Ascending aorta (tissue), 2 donors: Measurements from ENCODE around the gene FAF1. TPM values are rescaled to one million over a fixed set of nuclear protein-coding genes. Genes with fewer than 3 reads are reported as not detected.
"Not testable (repeated sequence)": the region's sequence is repeated elsewhere in the genome, so short reads cannot be mapped to it uniquely, and the experiment has no call there.

Experiments used
- DNase-seq, 2 donors: peaks; one replicate each; pipeline ENCODE4 v3.0.0-alpha.2; 2019; ENCODE audit warnings: low spot score in 2 of 2
- H3K27ac ChIP-seq, 2 donors: fragments of 200-600 bp; sonication (generic); one replicate each; pipeline ENCODE4 v1.5.1; 2016 to 2017; ENCODE audit warnings: mild to moderate bottlenecking in 1 of 2
- H3K27me3 ChIP-seq: fragments of 200-600 bp; sonication (generic); one replicate; pipeline ENCODE4 v1.5.1; 2017
- H3K36me3 ChIP-seq, 2 donors: fragments of 200-600 bp; sonication (generic); one replicate each; pipeline ENCODE4 v1.5.1; 2016
- H3K4me1 ChIP-seq, 2 donors: fragments of 200-600 bp; sonication (generic); one replicate each; pipeline ENCODE4 v1.5.1; 2016 to 2017; ENCODE audit warnings: mild to moderate bottlenecking in 1 of 2
- H3K4me3 ChIP-seq, 2 donors: fragments of 200-600 bp; sonication (generic); one replicate each; pipeline ENCODE4 v1.5.1; 2016 to 2017; ENCODE audit warnings: mild to moderate bottlenecking in 1 of 2
- H3K9me3 ChIP-seq, 2 donors: fragments of 200-600 bp; sonication (generic); one replicate each; pipeline ENCODE4 v1.5.1; 2016
- intact Hi-C: fragments of 100-400 bp; cut with DNase I; formaldehyde crosslinking; loops from one replicate; pipeline ENCODE4 v1.15.1; 2023
- total RNA-seq: library from RNA; depleted of rRNA; stranded (reverse); fragments of >200 nt; gene quantifications from one replicate; pipeline ENCODE4 v1.1.0, GENCODE V29; 2016
- TF ChIP-seq, protein P1 (sequence below), 3 experiments: fragments of 200-600 bp in 2 of 3; fragments of 450-650 bp in 1 of 3; sonication (generic) in 2 of 3; IDR thresholded peaks; one replicate each; pipeline ENCODE4 v1.5.1; 2016 to 2019; ENCODE audit warnings: antibody characterized with exemption in 3 of 3, mild to moderate bottlenecking in 1 of 3, moderate library complexity in 1 of 3

FAF1 gene
- total RNA-seq, 1 donor from 2014 or later, result 16.4 TPM

DNA sequence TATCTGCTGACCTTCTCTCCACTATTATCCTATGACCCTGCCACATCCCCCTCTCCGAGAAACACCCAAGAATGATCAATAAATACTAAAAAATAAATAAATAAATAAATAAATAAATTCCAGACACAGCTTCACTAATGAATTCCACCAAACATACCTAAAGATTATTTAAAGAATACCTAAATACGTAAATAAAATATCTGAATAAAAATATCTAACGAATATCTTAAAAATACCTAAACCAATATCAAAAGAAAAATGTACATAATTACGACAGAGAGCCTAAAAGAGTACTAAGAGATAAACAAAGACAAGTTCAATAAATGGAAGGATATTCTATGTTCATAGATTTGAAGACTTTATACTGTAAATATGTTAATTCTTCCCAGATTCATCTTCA is 132.5 kb downstream of the FAF1 start:
- no peaks in the 10 kb centered on the region for H3K36me3 ChIP-seq
- H3K4me3 ChIP-seq, result no peak overlapping the region
- no peaks in the 10 kb centered on the region for H3K9me3 ChIP-seq
- peaks cover 0 to 5% of the 10 kb centered on the region in 2 donors for H3K4me1 ChIP-seq
- no peak overlapping the region for H3K27ac ChIP-seq
- TF ChIP-seq, protein P1, sequence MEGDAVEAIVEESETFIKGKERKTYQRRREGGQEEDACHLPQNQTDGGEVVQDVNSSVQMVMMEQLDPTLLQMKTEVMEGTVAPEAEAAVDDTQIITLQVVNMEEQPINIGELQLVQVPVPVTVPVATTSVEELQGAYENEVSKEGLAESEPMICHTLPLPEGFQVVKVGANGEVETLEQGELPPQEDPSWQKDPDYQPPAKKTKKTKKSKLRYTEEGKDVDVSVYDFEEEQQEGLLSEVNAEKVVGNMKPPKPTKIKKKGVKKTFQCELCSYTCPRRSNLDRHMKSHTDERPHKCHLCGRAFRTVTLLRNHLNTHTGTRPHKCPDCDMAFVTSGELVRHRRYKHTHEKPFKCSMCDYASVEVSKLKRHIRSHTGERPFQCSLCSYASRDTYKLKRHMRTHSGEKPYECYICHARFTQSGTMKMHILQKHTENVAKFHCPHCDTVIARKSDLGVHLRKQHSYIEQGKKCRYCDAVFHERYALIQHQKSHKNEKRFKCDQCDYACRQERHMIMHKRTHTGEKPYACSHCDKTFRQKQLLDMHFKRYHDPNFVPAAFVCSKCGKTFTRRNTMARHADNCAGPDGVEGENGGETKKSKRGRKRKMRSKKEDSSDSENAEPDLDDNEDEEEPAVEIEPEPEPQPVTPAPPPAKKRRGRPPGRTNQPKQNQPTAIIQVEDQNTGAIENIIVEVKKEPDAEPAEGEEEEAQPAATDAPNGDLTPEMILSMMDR (IDR thresholded peaks at IDR 0.05), result no peak
- no peak for DNase-seq
- intact Hi-C loops, result no loop called here
- no peaks in the 10 kb centered on the region for H3K27me3 ChIP-seq

DNA sequence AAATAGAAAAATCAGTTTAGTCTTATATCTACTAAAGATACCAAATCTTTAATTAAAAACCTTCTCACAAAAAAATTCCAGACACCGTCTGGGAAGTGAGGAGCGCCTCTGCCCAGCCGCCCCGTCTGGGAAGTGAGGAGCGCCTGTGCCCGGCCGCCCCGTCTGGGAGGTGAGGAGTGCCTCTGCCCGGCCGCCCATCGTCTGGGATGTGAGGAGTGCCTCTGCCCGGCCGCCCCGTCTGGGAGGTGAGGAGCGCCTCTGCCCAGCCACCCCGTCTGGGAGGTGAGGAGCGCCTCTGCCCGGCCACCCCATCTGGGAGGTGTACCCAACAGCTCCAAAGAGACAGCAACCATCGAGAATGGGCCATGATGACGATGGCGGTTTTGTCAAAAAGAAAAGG is 133.3 kb downstream of the FAF1 start:
- DNase-seq, H3K27me3 ChIP-seq, H3K4me3 ChIP-seq, H3K36me3 ChIP-seq, H3K27ac ChIP-seq, H3K4me1 ChIP-seq, intact Hi-C loops, H3K9me3 ChIP-seq: not testable (repeated sequence)

DNA sequence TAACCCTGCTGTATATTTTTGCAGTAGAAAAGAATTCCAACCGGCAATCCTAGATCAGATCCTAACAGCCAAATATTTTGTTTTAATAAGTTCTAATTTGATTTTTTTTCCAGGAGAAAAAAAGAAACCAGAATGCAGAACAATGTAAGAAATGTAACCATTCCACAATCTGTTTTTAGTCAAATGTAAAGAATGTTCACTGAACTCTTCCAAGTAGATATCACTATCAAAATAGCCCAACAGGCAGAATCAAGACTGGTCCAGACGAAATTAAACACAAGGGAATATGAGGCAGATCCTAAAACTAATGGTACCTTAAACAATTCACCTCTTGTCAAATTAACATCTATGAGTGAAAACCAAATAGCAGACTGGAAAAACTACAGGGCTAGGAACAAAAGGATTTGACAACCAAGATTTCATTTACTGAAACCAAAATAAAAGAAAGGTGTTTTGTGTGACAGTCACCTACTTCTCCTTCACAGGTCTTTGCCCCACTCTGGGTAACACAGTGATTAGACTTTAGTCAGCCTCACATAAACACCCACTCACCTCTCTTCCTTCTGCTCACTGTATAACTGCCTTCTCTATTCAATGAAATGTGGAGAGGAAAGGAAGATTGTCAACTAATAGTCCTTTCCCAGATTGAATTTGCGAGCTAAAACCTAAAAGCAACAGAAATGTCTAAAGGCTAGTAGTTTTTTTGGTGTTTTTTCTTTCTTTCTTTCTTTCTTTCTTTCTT is 137.9 kb downstream of the FAF1 start:
- no peaks in the 10 kb centered on the region for H3K9me3 ChIP-seq
- H3K27ac ChIP-seq, result no peak overlapping the region
- no peak for DNase-seq
- H3K27me3 ChIP-seq, result no peaks in the 10 kb centered on the region
- H3K36me3 ChIP-seq, result no peaks in the 10 kb centered on the region
- no peak overlapping the region for H3K4me3 ChIP-seq
- H3K4me1 ChIP-seq, result no peaks in the 10 kb centered on the region
- TF ChIP-seq, protein P1 (IDR thresholded peaks at IDR 0.05), result no peak
- intact Hi-C loops, result no loop called here

DNA sequence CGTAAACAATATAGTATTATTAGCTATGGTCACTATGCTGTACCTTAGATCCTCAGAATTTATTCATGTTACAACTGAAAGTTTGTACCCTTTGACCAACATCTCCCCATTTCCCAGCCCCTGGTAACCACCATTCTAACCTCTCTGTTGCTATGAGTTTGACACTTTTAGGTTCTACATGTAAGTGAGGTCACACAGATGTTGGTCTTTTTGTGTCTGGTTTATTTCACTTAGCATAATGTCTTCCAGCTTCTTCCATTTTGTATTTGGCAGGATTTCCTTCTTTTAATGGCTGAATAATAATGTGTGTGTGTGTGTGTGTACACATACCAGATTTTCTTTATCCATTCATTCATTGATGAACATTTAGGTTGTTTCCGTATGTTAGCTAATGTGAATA is 139.5 kb downstream of the FAF1 start:
- H3K4me1 ChIP-seq, result no peaks in the 10 kb centered on the region

DNA sequence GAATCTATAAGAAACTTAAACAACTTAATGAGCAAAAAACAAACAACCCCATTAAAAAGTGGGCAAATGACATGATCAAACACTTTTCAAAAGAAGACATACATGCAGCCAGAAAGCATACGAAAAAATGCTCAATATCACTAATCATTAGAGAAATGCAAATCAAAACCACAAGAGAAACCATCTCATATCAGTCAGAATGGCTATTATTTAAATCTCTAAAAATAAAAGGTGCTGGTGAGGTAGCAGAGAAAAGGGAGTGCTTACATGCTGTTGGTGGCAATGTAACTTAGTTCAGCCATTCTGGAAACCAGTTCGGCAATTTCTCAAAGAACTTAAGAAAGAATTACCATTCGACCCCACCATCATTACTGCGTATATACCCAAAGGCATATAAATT is 147.7 kb downstream of the FAF1 start:
- DNase-seq, result no peak
- TF ChIP-seq, protein P1 (IDR thresholded peaks at IDR 0.05), result no peak
- Histone ChIP-seq H3K36me3 (no peaks in the 10 kb centered on the region), H3K27ac (no peak overlapping the region), H3K27me3 (no peaks in the 10 kb centered on the region), H3K9me3 (peaks cover 0 to 14% of the 10 kb centered on the region in 2 donors), H3K4me3 (no peak overlapping the region), H3K4me1 (no peaks in the 10 kb centered on the region)
- intact Hi-C loops, result no loop called here

More for the DNA sequence above, 139.5 kb downstream of the FAF1 start:
- no peak for DNase-seq
- H3K27me3 ChIP-seq, result no peaks in the 10 kb centered on the region
- TF ChIP-seq, protein P1 (IDR thresholded peaks at IDR 0.05), result no peak
- H3K36me3 ChIP-seq, result no peaks in the 10 kb centered on the region
- no peaks in the 10 kb centered on the region for H3K9me3 ChIP-seq
- H3K4me3 ChIP-seq, result no peak overlapping the region
- no peak overlapping the region for H3K27ac ChIP-seq
- intact Hi-C loops, result no loop called here

DNA sequence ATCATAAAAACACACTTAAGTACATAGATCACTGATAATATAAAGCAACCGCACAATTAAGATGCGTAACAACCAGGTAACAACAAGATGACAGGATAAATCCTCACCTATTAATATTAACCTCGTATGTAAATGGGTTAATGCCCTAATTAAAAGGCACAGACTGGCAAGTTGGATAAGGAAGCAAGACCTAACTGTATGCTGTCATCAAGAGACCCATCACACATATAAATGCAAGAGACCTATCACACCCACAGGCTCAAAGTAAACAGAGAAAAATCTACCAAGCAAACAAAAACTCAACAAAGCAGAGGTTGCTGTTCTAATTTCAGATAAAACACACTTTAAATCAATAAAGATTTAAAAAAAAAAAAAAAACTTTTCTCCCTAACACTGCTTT is 151.8 kb downstream of the FAF1 start:
- peaks cover 0 to 18% of the 10 kb centered on the region in 2 donors for H3K9me3 ChIP-seq
- no peaks in the 10 kb centered on the region for H3K36me3 ChIP-seq
- no peaks in the 10 kb centered on the region for H3K27me3 ChIP-seq
- H3K27ac ChIP-seq, result no peak overlapping the region
- H3K4me3 ChIP-seq, result no peak overlapping the region
- intact Hi-C loops, result no loop called here
- peaks cover 0 to 3% of the 10 kb centered on the region in 2 donors for H3K4me1 ChIP-seq
- DNase-seq, result no peak
- TF ChIP-seq, protein P1 (IDR thresholded peaks at IDR 0.05), result no peak
